Left lung (tissue), 10 donors: ENCODE data around the gene TNFAIP8L1. TPM values are rescaled to one million over a fixed set of nuclear protein-coding genes. Genes with fewer than 3 reads are reported as not detected.
"Not testable (repeated sequence)": the region's sequence is repeated elsewhere in the genome, so short reads cannot be mapped to it uniquely, and the experiment has no call there.

Experiments
- ATAC-seq: fragments of 200-7000 bp; cut with Tn5 transposase; one replicate; pipeline ENCODE4 v1.9.1; 2020; ENCODE audit warnings: moderate library complexity
- DNase-seq, 4 donors: peaks; one replicate each; pipeline ENCODE4 v3.0.0-alpha.2; 2013 to 2020
- H3K27ac ChIP-seq, 2 donors: fragments of 200-600 bp; sonication (generic) in 1 of 2; one replicate each; pipeline versions ENCODE4 v1.5.0 to v1.8.0; 2020 to 2021
- H3K27me3 ChIP-seq, 2 donors: fragments of 200-600 bp; sonication (generic) in 1 of 2; one replicate each; pipeline versions ENCODE4 v1.5.0 to v1.8.0; 2020 to 2021
- H3K36me3 ChIP-seq, 2 donors: fragments of 200-600 bp; sonication (generic) in 1 of 2; one replicate each; pipeline versions ENCODE4 v1.5.0 to v1.8.0; 2020 to 2021
- H3K4me1 ChIP-seq, 2 donors: fragments of 200-600 bp; one replicate each; pipeline ENCODE4 v1.8.0; 2021
- H3K4me3 ChIP-seq, 2 donors: fragments of 200-600 bp; sonication (generic) in 1 of 2; one replicate each; pipeline versions ENCODE4 v1.5.0 to v1.8.0; 2020 to 2021; ENCODE audit warnings: mild to moderate bottlenecking in 1 of 2
- H3K9me3 ChIP-seq, 2 donors: fragments of 200-600 bp; sonication (generic) in 1 of 2; one replicate each; pipeline versions ENCODE4 v1.5.0 to v1.8.0; 2020 to 2021
- CTCF ChIP-seq, 2 donors: fragments of 200-600 bp; sonication (generic) in 1 of 2; IDR thresholded peaks; one replicate each; pipeline versions ENCODE4 v1.5.0 to v1.8.0; 2021; ENCODE audit warnings: antibody characterized with exemption in 2 of 2
- intact Hi-C, 2 donors: fragments of 100-400 bp; cut with DNase I; formaldehyde crosslinking; loops; one replicate each; pipeline versions ENCODE4 v1.11.2 to v1.14.2; 2022
- polyA plus RNA-seq, 6 donors: library from polyadenylated mRNA; unstranded; fragments of 120-200 nt; gene quantifications; one replicate each; pipeline ENCODE4 v1.2.1, GENCODE V29; 2013; ENCODE audit not compliant: insufficient read length in 6 of 6
- total RNA-seq, 2 donors: library from RNA; stranded (reverse); fragmentation: NEBNext Ultra II Directional; extraction: Animal tissue kit (Norgen Biotek cat#: 25700); gene quantifications; one replicate each; pipeline ENCODE4 v1.2.1, GENCODE V29; 2021
- donor health status: DM: no; HTN: yes; CAD: no.
- donor health status: DM: no; HTN: no; CAD: no.

TNFAIP8L1 gene
- total and polyA plus RNA-seq, 8 donors, result 5.9 to 17.9 (median 15.9) TPM

GRCh38 chr19:4592445-4592844 lies 46.9 kb upstream of the TNFAIP8L1 start:
- intact Hi-C loops, result no loop called here
- H3K9me3 ChIP-seq, result no peaks in the 10 kb centered on the region
- TF ChIP-seq CTCF (IDR thresholded peaks at IDR 0.05), result no peak
- H3K36me3 ChIP-seq, result no peaks in the 10 kb centered on the region
- peaks cover 13 to 88% of the 10 kb centered on the region in 2 donors for H3K27me3 ChIP-seq
- no peak overlapping the region for H3K27ac ChIP-seq
- no peaks in the 10 kb centered on the region for H3K4me1 ChIP-seq
- DNase-seq (no peak), ATAC-seq (no peak)
- H3K4me3 ChIP-seq, result no peak overlapping the region

GRCh38 chr19:4593409-4593851 lies 45.9 kb upstream of the TNFAIP8L1 start:
- no peak for TF ChIP-seq CTCF (IDR thresholded peaks at IDR 0.05)
- intact Hi-C loops, result no loop called here
- no peak for ATAC-seq

DNA sequence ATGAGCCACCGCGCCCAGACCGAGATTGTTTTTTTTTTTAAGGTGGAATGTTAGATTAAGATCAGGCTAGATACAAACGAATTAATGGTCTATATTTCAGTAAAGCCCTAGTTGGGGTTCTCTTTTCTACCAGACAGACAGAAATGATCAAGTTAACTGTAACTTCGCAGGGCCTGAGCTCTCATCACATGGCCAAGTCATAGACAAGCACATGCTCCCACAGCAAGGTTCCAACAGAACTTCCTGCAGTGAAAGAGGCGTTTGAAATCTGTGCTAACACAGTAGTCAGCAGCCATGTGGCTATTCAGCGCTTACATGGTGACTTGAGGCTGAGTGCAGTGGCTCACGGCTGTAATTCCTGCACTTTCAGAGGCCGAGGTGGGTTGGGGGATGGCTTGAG lies 45.1 kb upstream of the TNFAIP8L1 start:
- no peaks in the 10 kb centered on the region for H3K9me3 ChIP-seq
- DNase-seq (no peak), ATAC-seq (no peak)
- H3K4me3 ChIP-seq, result no peak overlapping the region
- intact Hi-C loops, result no loop called here
- TF ChIP-seq CTCF (IDR thresholded peaks at IDR 0.05), result no peak
- H3K27me3 ChIP-seq, result peaks cover 16 to 99% of the 10 kb centered on the region in 2 donors
- peaks cover 0 to 5% of the 10 kb centered on the region in 2 donors for H3K4me1 ChIP-seq
- H3K36me3 ChIP-seq, result no peaks in the 10 kb centered on the region
- H3K27ac ChIP-seq, result no peak overlapping the region

More at GRCh38 chr19:4593409-4593851, 45.9 kb upstream of the TNFAIP8L1 start:
- Histone ChIP-seq H3K27ac (no peak overlapping the region), H3K4me3 (no peak overlapping the region), H3K36me3 (no peaks in the 10 kb centered on the region), H3K4me1 (peaks cover 0 to 3% of the 10 kb centered on the region in 2 donors), H3K27me3 (peaks cover 14 to 91% of the 10 kb centered on the region in 2 donors), H3K9me3 (no peaks in the 10 kb centered on the region)
- DNase-seq, result no peak

DNA sequence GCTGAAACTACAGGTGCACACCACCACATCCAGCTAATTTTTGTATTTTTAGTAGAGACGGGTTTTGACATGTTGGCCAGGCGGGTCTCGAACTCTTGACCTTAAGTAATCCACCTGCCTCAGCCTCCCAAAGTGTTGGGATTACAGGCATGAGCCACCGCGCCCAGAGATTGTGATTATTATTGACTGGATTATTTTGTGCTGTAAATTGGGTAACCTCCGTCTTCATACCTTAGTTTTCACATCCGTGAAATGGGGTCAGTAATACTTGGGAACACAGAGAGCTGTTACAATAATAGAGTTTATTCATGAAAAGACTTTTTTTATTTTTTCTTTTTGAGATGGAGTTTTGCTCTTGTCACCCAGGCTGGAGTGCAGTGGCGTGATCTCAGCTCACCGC lies 44.2 kb upstream of the TNFAIP8L1 start:
- DNase-seq, H3K4me3 ChIP-seq, intact Hi-C loops, H3K4me1 ChIP-seq, H3K36me3 ChIP-seq, H3K27ac ChIP-seq, ATAC-seq, H3K9me3 ChIP-seq: not testable (repeated sequence)
- peaks cover 20 to 99% of the 10 kb centered on the region in 2 donors for H3K27me3 ChIP-seq

DNA sequence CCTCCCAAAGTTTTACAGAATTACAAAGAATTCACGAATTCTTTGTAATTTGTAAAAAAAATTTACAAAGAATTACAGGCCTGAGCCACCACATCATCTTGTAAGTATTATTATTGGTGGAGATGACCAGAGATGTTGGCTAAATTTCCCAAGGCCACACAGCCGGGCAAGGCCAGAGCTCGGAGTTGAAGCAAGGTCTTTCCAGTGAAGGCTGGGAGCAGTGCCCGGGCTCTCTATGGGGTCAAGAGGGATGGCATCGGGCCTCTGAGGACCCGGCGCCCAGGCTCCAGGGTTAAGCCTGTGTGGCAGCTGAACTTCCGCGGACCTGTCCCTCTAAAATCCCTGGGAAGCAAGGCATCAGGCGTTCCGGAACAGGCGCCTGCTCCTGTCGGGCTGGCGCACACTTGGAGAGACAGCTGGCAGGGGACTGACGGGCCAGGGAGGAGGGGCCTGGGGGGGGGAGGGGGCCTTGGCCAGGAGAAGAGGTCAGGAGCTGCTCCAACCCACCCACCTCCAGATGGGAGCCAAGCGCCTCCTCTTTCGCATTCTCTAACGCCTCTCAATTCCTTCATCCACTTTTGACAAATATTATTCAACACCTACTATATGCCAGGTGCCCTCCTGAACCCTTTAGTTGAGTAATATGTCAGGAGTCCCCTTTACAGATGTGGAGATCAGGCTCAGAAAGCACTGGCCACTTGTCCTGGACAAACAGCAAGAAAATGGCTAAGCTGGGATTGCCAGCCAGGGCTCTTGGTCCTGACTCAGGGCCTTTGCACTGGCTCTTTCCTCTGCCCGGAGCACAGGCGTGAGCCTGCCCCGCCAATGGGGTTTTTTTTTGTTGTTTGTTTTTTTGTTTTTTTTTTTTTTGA lies 43.0 kb upstream of the TNFAIP8L1 start:
- peaks cover 0 to 5% of the 10 kb centered on the region in 2 donors for H3K4me1 ChIP-seq

More for the DNA sequence above, 43.0 kb upstream of the TNFAIP8L1 start:
- no peak for DNase-seq
- Histone ChIP-seq H3K27ac (no peak overlapping the region), H3K36me3 (no peaks in the 10 kb centered on the region), H3K4me3 (no peak overlapping the region), H3K27me3 (peaks cover 20 to 99% of the 10 kb centered on the region in 2 donors), H3K9me3 (no peaks in the 10 kb centered on the region)
- no peak for ATAC-seq
- intact Hi-C loops, result no loop called here
- no peak for TF ChIP-seq CTCF (IDR thresholded peaks at IDR 0.05)
